Thyroid gland (tissue), 4 donors: ENCODE measurements around the gene ZNF184. TPM values are rescaled to one million over a fixed set of nuclear protein-coding genes. Genes with fewer than 3 reads are reported as not detected.
A peak's percentile ranks its signal among the peaks of the same experiment; 100 is the strongest.

Experiments used
- DNase-seq, 2 donors: peaks; one replicate each; pipeline ENCODE4 v3.0.0-alpha.2; 2019
- H3K27ac ChIP-seq, 3 donors: fragments of 200-600 bp; sonication (generic); 1 replicate in 2 of 3; 2 replicates in 1 of 3; pipeline ENCODE4 v1.5.1; 2016 to 2019; ENCODE audit warnings: mild to moderate bottlenecking in 1 of 3, moderate library complexity in 1 of 3
- H3K27me3 ChIP-seq: fragments of 200-600 bp; sonication (generic); one replicate; pipeline ENCODE4 v1.5.1; 2019
- H3K36me3 ChIP-seq, 2 donors: fragments of 200-600 bp; sonication (generic); one replicate each; pipeline ENCODE4 v1.5.1; 2016 to 2019
- H3K4me1 ChIP-seq, 2 donors: fragments of 200-600 bp; sonication (generic); one replicate each; pipeline ENCODE4 v1.5.1; 2017 to 2019
- H3K4me3 ChIP-seq, 3 donors: fragments of 200-600 bp; sonication (generic); replicated peaks in 1 of 3; 1 replicate in 2 of 3; 2 replicates in 1 of 3; pipeline ENCODE4 v1.5.1; 2016; ENCODE audit warnings: mild to moderate bottlenecking in 1 of 3
- H3K9me3 ChIP-seq: fragments of 200-600 bp; sonication (generic); one replicate; pipeline ENCODE4 v1.5.1; 2017
- POLR2A ChIP-seq, 2 donors: fragments of 450-650 bp; IDR thresholded peaks; one replicate each; pipeline ENCODE4 v1.6.1; 2017; ENCODE audit warnings: antibody characterized with exemption in 2 of 2, mild to moderate bottlenecking in 2 of 2, moderate library complexity in 1 of 2
- WGBS, 2 donors: methylation state at CpG; one replicate each; pipeline ENCODE4 v1.1.5; 2017; 5-methylcytosine and 5-hydroxymethylcytosine counted together
- intact Hi-C: fragments of 100-400 bp; cut with DNase I; formaldehyde crosslinking; loops from one replicate; pipeline ENCODE4 v1.15.1; 2023
- total RNA-seq, 4 donors: library from RNA; depleted of rRNA; stranded (reverse); fragments of >200 nt; gene quantifications; one replicate each; pipeline ENCODE4 v1.2.3, GENCODE V29; 2016
- TF ChIP-seq, protein P1 (sequence below), 6 experiments: fragments of 200-600 bp in 3 of 6; fragments of 450-650 bp in 3 of 6; sonication (generic) in 3 of 6; IDR thresholded peaks; one replicate each; pipeline ENCODE4 v1.5.1; 2016 to 2019; ENCODE audit warnings: antibody characterized with exemption in 6 of 6, mild to moderate bottlenecking in 2 of 6, inconsistent platforms in 1 of 6, moderate library complexity in 1 of 6

Gene ZNF184
- total RNA-seq, 4 donors from 2014 or later = 7.6 to 12.1 (median 10.9) TPM

GRCh38 chr6:27415898-27416297 is 57.0 kb downstream of the ZNF184 start:
- WGBS, 2 donors = 80 to 95% methylated on average over 2 of the region's 2 CpGs
- H3K4me1 ChIP-seq = no peaks in the 10 kb centered on the region
- intact Hi-C loops = no loop called here
- H3K27me3 ChIP-seq = no peaks in the 10 kb centered on the region
- DNase-seq = no peak
- H3K4me3 ChIP-seq = no peak overlapping the region
- H3K27ac ChIP-seq = no peak overlapping the region
- no peaks in the 10 kb centered on the region for H3K9me3 ChIP-seq
- H3K36me3 ChIP-seq = no peaks in the 10 kb centered on the region
- no peak for TF ChIP-seq POLR2A (IDR thresholded peaks at IDR 0.05)
- TF ChIP-seq, protein P1, sequence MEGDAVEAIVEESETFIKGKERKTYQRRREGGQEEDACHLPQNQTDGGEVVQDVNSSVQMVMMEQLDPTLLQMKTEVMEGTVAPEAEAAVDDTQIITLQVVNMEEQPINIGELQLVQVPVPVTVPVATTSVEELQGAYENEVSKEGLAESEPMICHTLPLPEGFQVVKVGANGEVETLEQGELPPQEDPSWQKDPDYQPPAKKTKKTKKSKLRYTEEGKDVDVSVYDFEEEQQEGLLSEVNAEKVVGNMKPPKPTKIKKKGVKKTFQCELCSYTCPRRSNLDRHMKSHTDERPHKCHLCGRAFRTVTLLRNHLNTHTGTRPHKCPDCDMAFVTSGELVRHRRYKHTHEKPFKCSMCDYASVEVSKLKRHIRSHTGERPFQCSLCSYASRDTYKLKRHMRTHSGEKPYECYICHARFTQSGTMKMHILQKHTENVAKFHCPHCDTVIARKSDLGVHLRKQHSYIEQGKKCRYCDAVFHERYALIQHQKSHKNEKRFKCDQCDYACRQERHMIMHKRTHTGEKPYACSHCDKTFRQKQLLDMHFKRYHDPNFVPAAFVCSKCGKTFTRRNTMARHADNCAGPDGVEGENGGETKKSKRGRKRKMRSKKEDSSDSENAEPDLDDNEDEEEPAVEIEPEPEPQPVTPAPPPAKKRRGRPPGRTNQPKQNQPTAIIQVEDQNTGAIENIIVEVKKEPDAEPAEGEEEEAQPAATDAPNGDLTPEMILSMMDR (IDR thresholded peaks at IDR 0.05) = no peak

DNA sequence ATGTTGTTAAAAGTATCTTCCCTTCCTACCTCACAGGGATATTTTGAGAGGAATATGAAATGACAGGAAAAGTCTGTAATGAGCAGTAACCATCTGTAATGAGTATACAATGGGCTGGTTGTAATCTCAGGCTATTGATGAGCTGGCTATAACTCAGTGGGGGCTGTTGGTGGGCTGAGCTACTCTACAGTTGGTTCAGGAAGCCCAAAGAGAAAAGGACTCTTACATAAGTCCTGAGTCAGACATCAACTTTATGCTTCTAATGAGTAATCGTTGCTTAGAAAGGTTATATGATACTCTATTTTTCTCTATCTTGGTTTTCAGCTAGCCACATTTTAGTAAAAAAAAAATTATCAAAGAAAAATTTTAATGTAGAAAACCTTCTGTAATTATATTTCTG is 57.9 kb downstream of the ZNF184 start:
- whole genome bisulfite sequencing, 2 donors = 88 to 96% methylated on average over 1 of the region's 1 CpG
- Histone ChIP-seq H3K36me3 (no peaks in the 10 kb centered on the region), H3K27ac (no peak overlapping the region), H3K9me3 (no peaks in the 10 kb centered on the region), H3K4me1 (no peaks in the 10 kb centered on the region), H3K27me3 (no peaks in the 10 kb centered on the region), H3K4me3 (no peak overlapping the region)
- intact Hi-C loops = no loop called here
- no peak for DNase-seq
- TF ChIP-seq, protein P1 (IDR thresholded peaks at IDR 0.05) = no peak
- TF ChIP-seq POLR2A (IDR thresholded peaks at IDR 0.05) = no peak

GRCh38 chr6:27414300-27414699 is 58.6 kb downstream of the ZNF184 start:
- TF ChIP-seq, protein P1 (IDR thresholded peaks at IDR 0.05) = no peak
- no peak for TF ChIP-seq POLR2A (IDR thresholded peaks at IDR 0.05)
- H3K36me3 ChIP-seq = no peaks in the 10 kb centered on the region
- DNase-seq = no peak
- intact Hi-C loops = no loop called here
- no peak overlapping the region for H3K4me3 ChIP-seq
- H3K9me3 ChIP-seq = no peaks in the 10 kb centered on the region
- WGBS, 2 donors = 68 to 75% methylated on average over 4 of the region's 4 CpGs
- no peak overlapping the region for H3K27ac ChIP-seq
- H3K4me1 ChIP-seq = no peaks in the 10 kb centered on the region
- H3K27me3 ChIP-seq = no peaks in the 10 kb centered on the region

GRCh38 chr6:27407153-27407814 is 65.6 kb downstream of the ZNF184 start:
- WGBS, 2 donors = 74 to 79% methylated on average over 8 of the region's 8 CpGs
- no peaks in the 10 kb centered on the region for H3K36me3 ChIP-seq
- TF ChIP-seq, protein P1 (IDR thresholded peaks at IDR 0.05) = no peak
- TF ChIP-seq POLR2A (IDR thresholded peaks at IDR 0.05) = no peak
- H3K27me3 ChIP-seq = no peaks in the 10 kb centered on the region
- H3K4me1 ChIP-seq = no peaks in the 10 kb centered on the region
- DNase-seq = no peak
- no peak overlapping the region for H3K4me3 ChIP-seq
- intact Hi-C loops = no loop called here
- no peaks in the 10 kb centered on the region for H3K9me3 ChIP-seq
- H3K27ac ChIP-seq = no peak overlapping the region

DNA sequence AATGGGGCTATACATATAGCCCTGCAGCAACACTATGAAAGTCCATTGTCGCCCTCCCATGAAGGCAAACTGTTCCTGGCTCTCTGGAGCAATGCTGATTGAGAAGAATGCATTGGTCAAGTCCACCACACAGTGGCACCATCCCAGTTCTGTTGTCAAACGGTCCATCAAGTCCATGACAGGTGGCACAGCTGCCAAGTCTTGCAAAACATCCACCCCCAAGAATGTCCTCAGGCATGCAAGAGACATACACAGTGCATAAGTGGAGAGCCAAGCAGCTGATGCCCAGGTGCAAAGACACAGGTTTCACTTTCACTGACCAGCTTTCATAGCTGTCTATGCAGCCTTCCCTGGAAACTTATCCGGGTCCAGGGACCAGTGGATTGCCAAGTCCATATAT is 66.8 kb downstream of the ZNF184 start:
- intact Hi-C loops = no loop called here
- H3K27ac ChIP-seq = no peak overlapping the region
- no peaks in the 10 kb centered on the region for H3K4me1 ChIP-seq
- DNase-seq = peak in 1 of 2 donors; percentile 3
- no peak overlapping the region for H3K4me3 ChIP-seq
- H3K9me3 ChIP-seq = no peaks in the 10 kb centered on the region
- WGBS, 2 donors = 72 to 80% methylated on average over 3 of the region's 3 CpGs
- H3K36me3 ChIP-seq = no peaks in the 10 kb centered on the region
- no peaks in the 10 kb centered on the region for H3K27me3 ChIP-seq
- TF ChIP-seq, protein P1 (IDR thresholded peaks at IDR 0.05) = no peak
- TF ChIP-seq POLR2A (IDR thresholded peaks at IDR 0.05) = no peak
